ENCODE data around the gene ACTR1B.

- TF ChIP-seq POLR2A (IDR thresholded peaks at IDR 0.05; ENCODE audit: low read length) (no peak), GATA1 (IDR thresholded peaks at IDR 0.05; ENCODE audit: low read depth, low read length) (no peak)
Observed at GRCh38 chr2:97653473-97653872, 10.4 kb downstream of the ACTR1B start.
